C4-2B (cell line): Measurements from ENCODE around the gene KCNQ5.

Experiments
- ZFX ChIP-seq: fragments of 450-650 bp; IDR thresholded peaks from 2 replicates; pipeline ENCODE4 v1.6.1; 2017
- TF ChIP-seq, protein P1 (sequence below): fragments of 450-650 bp; conservative IDR thresholded peaks from 2 replicates; pipeline ENCODE4 v1.5.1; 2017; ENCODE audit warnings: mild to moderate bottlenecking

DNA sequence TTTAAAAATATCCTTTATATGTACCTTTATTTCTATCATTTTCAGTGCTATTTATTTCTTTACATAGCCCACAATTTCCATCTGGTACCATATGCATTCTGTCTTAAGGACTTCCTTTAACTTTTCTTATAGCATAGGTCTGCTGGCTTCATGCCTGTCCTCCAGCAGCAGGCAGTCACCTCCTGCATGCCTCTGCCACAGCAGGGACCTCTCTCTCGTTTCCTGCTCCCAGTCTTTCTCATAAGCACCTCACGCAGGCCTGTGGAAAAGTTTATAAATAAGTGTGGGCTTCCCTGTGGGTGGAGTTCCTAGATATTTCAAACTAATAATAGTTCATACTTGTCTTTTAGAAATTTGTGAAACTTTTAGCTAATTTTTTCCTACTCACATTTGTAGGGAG lies 133.9 kb downstream of the KCNQ5 start:
- TF ChIP-seq, protein P1, sequence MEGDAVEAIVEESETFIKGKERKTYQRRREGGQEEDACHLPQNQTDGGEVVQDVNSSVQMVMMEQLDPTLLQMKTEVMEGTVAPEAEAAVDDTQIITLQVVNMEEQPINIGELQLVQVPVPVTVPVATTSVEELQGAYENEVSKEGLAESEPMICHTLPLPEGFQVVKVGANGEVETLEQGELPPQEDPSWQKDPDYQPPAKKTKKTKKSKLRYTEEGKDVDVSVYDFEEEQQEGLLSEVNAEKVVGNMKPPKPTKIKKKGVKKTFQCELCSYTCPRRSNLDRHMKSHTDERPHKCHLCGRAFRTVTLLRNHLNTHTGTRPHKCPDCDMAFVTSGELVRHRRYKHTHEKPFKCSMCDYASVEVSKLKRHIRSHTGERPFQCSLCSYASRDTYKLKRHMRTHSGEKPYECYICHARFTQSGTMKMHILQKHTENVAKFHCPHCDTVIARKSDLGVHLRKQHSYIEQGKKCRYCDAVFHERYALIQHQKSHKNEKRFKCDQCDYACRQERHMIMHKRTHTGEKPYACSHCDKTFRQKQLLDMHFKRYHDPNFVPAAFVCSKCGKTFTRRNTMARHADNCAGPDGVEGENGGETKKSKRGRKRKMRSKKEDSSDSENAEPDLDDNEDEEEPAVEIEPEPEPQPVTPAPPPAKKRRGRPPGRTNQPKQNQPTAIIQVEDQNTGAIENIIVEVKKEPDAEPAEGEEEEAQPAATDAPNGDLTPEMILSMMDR = no peak
- no peak for TF ChIP-seq ZFX
